CD4-positive, alpha-beta T cell treated with Interleukin-17A for 4 hours (primary cell): ENCODE data around the gene SLC12A9.
"Not testable (repeated sequence)": the region's sequence is repeated elsewhere in the genome, so short reads cannot be mapped to it uniquely, and the experiment has no call there.

ENCODE experiments used
- DNase-seq: peaks from one replicate; pipeline ENCODE4 v3.0.0-alpha.2; 2020; ENCODE audit warnings: mixed read lengths

SLC12A9 gene

GRCh38 chr7:100825751-100826513, 26.6 kb upstream of the SLC12A9 start:
- no peak for DNase-seq

- DNase-seq = no peak
Observed at GRCh38 chr7:100826514-100827329, 25.8 kb upstream of the SLC12A9 start.

DNA sequence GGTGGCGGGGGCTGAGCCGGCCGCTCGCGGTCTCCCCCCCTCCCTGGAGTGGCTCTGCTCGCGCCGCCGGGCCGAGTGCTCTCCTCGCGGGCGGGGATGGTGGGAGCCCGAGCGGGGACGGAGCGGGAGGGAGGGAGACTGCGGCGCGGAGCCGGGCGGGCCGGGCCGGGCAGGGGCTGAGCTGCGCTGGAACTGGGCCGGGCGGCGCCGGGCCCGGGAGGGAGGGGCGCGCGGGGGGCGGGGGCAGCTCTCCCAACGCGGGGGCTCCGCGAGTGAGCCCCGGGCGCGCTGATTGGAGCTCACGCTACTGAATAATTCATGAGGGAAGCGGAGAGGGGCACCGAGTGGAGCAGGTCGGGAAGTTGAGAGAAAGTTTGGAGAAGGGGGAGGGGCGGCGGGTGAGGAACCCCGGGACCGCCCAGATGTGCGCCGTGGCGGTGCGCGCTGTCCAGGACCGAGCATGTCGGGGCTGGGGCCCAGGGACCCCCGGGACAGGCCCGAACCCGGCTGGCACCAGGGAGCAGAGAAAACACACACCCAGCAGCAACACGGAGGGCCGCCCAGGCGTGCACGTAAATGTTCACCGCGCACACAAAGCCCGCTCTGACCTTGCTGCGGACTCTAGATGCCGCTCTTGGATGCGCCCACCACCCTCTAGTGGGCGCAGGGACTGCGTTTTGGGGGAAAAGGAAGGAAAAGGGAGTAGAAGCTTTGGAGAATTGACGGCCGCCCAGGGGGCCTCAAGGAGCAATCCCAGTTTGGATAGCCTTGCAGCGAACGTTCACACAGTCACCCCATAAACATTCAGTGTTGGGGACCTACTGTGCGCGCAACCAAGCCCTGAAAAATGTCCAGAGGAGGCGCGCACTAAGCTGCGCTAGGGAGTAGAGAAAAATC, 24.9 kb upstream of the SLC12A9 start, which contains the start of gene EPHB4:
EPHB4 (minus strand) TSS at position 194 of the 897 bp plus-strand sequence. CDS start 493 bp downstream, outside the sequence.
- DNase-seq = peak; percentile 10

DNA sequence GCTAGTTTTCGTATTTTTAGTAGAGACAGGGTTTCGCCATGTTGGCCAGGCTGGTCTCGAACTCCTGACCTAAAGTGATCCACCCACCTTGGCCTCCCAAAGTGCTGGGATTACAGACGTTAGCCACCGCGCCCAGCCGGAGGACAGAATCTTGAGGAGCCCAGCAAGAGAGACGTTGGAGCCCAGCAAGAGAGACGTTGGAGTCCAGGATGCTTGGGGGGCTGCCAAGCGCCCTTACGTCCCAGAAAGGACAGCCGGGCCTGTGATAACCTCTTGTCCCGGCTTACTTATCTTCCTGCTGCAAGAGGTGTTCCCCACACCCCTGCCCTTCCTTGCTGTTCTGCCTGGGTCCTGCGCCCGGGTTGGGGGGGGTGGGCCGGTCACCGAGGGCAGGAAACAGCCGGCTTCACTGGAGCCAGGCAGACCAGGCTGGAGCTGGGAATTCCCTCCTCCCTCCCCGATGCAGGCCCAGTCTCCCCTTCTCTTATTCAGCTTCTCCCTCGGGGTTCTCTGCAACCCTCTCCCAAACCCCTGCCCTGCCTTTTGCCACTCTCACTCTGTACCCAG, 23.3 kb upstream of the SLC12A9 start:
- DNase-seq = no peak

DNA sequence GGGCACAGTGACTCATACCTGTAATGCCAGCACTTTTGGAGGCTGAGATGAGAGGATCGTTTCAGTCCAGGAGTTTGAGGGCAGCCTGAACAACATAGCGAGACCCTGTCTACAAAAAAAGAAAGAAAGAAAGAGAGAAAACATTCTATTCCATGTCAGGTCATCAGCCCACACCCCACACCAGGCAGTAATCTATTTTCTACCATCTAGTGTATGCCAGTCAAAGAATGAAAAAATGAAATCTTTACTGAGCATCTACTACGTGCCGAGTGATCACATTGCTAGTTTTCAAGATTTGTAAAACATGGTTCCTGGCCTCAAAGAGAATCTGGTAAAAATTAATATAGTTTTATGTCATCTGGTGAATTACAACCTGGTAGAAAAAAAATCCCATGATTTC, 22.1 kb upstream of the SLC12A9 start:
- no peak for DNase-seq

DNA sequence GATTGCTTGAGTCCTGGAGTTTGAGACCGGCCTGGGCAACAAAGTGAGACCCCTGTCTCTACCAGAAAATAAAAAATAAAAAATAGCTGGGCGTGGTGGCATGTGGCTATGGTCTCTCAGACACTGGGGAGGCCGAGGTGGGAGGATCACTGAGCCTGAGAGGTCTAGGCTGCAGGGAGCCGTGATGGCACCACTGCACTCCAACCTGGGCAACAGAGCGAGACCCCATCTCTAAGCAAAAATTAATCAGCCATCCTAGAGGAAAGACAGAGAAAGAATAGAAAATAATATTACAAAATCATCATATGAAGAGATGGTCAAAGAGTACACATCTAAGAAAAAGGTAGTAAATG, 20.3 kb upstream of the SLC12A9 start:
- no peak for DNase-seq

DNA sequence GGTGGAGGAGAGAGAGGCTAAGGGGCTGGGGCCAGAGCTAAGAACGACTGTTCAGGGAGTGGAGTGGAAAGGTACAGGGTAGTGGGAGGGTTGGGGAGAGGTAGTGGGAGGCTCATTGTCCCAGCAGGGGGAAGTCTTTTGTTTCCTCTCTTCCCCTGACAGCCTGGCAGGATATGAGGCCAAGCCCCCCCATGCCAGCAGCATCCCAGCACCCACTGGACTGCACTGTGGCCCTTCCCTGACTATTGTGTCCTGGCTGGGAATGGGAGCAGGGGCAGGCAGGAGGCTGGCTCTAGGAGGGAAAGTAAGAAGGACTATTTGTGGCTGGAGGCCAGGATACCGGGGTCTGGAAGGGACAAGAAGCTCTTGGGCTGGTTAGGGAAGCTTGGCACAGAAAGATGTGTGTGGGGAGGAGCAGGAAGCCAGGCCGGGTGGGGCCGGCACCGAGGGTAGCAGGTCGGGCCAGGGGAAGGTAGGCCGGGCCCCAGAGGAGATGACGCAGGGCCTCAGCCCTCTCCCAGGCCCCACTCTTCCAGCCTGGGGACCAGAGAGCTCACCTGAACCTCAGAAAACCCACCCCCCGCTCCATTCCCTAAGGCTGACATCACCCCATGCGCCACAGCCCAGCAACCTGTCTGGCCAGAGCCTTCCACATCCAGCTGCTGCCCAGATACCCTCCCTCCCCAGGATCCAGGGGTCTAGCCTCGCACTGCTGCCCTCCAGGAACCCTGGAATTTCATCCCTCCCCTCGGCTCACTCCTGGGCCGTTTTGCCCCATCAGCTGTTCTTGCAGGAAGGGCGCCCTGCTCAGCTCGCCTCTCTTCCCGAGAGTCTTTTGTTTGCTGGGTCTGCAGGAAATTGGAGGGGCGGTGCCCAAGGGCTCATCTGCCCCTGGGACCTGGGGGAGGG, 16.4 kb upstream of the SLC12A9 start:
- no peak for DNase-seq

DNA sequence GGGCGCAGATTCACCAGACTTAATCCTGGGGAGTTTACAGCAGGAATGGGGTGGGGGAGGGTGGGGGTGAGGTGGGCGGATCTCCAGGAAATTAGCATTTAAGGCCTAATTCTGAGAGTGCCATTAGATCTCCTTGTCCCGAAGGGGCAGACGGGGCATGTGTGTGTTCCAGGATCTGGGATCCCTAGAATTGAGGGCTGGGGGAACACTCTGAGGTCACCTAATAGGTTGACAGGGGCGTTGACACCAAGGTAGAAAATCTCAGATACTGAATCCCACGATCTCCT, 15.8 kb upstream of the SLC12A9 start:
- no peak for DNase-seq

DNA sequence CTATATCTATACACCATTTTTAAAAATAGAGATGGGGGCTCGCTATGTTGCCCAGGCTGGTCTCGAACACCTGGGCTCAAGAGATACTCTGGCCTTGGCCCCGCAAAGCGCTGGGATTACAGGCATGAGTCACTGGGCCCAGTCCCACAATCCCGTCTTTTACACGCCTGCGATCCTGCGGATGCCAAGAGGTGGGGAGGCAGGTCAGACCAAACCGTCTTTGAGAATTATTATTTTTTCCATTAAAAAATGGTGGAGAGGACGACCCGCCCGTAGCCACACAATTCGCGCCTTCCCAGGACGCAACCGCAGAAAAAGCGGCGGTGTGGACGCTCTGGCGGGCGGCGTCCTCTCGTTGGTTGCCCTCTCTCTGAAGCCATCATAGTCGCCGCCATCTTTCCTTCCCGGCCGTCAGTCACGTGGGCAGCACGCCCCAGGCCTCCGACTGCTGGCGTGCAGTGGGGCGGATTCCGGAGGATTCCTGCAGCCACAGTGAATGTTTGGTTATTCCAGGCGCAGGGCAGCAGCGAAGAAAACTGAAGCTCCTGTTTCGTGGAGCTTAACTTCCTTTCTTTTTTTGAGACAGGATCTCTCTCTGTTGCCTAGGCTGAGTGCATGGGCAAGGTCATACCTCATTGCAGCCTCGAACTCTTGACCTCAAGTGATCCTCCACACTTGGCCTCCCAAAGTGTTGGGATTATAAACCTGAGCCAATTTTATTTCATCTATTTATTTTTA, 15.2 kb upstream of the SLC12A9 start:
- peak; percentile 87 for DNase-seq

- no peak for DNase-seq
Observed at GRCh38 chr7:100839361-100839760, 13.2 kb upstream of the SLC12A9 start.

DNA sequence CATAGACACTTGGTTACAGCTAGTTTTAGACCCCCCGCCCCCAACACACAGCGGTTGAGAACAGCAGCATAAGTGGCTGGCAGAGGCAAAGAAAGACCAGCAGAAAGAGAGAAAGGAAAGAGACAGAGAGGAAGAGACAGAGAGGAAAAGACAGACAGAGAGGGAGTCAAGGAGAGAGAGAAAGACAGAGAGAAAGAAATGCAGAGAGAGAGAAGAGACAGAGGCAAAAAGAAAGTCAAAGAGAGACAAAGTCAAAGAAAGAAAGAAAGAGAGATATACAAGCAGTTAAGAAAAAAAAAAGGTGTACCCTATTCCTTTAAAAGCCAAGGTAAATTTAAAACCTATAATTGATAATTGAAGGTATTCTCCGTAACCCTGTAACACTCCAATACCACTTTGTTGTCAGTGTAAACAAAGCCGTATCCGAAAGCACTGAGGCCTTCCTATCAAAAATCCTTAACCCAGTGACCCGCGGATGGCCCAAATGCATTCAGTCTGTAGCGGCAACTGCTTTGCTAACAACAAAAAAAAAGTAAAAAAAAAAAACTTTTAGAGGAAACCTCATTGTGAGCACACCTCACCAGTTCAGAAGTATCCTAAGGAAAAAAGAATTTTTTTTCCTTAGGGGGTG, 11.9 kb upstream of the SLC12A9 start:
- DNase-seq = no peak

GRCh38 chr7:100847360-100847759, 5.2 kb upstream of the SLC12A9 start:
- no peak for DNase-seq

- DNase-seq = no peak
Observed at GRCh38 chr7:100854146-100854895, 1.8 kb downstream of the SLC12A9 start.

DNA sequence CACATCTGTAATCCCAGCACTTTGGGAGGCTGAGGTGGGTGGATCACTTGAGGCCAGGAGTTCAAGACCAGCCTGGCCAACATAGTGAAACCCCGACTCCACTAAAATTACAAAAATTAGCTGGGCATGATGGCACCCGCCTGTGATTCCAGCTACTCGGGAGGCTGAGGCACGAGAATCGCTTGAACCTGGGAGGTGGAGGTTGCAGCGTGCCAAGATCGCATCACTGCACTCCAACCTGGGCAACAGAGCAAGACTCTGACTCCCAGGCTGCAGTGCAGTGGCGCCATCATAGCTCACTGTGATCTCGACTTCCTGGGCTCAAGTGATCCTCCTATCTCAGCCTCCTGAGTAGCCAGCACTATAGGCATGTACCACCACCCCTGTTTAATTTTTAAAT, 2.4 kb downstream of the SLC12A9 start:
- not testable (repeated sequence) for DNase-seq

- no peak for DNase-seq
Observed at GRCh38 chr7:100855515-100855914, 3.0 kb downstream of the SLC12A9 start.

DNA sequence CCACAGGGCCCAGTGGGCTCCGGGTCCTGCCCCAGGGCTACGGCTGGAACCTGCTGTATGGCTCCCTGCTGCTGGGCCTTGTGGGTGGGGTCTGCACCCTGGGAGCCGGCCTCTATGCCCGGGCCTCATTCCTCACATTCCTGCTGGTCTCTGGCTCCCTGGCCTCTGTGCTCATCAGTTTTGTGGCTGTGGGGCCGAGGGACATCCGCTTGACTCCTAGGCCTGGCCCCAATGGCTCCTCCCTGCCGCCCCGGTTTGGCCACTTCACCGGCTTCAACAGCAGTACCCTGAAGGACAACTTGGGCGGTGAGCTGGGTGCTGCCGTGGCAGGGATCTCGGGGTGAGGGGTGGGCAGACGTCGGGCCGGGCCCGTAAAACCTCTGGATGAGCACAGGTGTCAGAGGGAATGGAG, 4.4 kb downstream of the SLC12A9 start:
- no peak for DNase-seq

DNA sequence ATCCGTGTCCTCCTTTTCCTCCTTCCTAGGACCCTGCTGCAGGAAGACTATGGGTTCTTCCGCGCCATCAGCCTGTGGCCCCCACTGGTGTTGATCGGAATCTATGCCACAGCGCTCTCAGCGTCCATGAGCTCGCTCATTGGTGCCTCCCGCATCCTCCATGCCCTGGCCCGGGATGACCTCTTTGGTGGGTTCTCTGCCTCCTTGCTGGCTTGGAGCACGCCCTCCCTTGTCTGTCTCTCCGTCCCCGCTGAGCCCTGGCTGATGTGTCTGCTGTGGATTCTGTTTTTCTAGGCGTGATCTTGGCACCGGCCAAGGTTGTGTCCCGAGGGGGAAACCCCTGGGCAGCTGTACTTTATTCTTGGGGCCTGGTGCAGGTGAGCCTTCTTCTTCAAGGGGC, 7.3 kb downstream of the SLC12A9 start:
- no peak for DNase-seq

DNA sequence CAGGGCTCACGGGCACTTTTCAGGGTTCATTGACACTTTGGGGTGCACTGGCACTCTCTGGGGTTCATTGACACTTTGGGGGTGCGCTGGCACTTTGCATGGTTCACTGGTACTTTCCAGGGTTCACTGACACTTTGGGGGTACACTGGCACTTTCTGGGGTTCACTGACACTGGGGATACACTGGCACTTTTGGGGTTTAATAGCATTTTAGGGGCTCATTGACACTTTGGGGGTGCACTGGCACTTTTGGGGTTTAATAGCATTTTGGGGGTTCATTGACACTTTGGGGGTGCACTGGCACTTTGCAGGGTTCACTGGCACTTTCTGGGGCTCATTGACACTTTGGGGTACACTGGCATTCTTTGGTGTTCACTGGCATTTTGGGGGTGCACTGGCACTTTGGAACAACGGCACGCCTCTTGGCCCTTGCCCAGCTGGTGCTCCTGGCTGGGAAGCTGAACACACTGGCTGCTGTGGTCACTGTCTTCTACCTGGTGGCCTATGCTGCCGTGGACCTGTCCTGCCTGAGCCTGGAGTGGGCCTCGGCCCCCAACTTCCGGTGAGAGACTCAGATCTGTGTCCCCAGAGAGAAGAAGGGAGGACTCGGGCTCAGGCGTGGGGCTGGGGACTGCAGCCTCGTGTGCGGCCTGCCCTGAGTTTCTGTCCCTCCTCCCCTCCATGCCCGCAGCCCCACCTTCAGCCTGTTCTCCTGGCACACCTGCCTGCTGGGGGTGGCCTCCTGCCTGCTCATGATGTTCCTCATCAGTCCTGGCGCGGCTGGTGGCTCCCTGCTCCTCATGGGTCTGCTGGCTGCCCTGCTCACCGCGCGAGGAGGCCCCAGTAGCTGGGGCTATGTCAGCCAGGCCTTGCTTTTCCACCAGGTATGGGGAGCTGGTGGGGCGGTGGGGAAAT, 8.4 kb downstream of the SLC12A9 start:
- DNase-seq = no peak

- no peak for DNase-seq
Observed at GRCh38 chr7:100861616-100861985, 9.1 kb downstream of the SLC12A9 start.
